Upper lobe of left lung (tissue), 4 donors: ENCODE data around the gene HOXC6.

Source experiments
- CTCF ChIP-seq, 6 experiments: fragments of 450-650 bp in 4 of 6; fragments of 200-600 bp in 2 of 6; sonication (generic) in 2 of 6; IDR thresholded peaks; one replicate each; pipeline ENCODE4 v1.5.1; 2016 to 2019; ENCODE audit warnings: antibody characterized with exemption in 6 of 6
- EP300 ChIP-seq, 4 donors: sonication (generic); formaldehyde crosslinking; IDR thresholded peaks; one replicate each; pipeline ENCODE4 v1.5.1; 2017; ENCODE audit warnings: antibody characterized with exemption in 4 of 4, control low read depth in 2 of 4
- POLR2A ChIP-seq, 4 donors: fragments of 450-650 bp; IDR thresholded peaks; one replicate each; pipeline ENCODE4 v1.5.1; 2016 to 2017; ENCODE audit warnings: antibody characterized with exemption in 4 of 4, mild to moderate bottlenecking in 2 of 4
- POLR2AphosphoS5 ChIP-seq, 2 donors: sonication (generic); formaldehyde crosslinking; IDR thresholded peaks; one replicate each; pipeline ENCODE4 v1.5.1; 2017; ENCODE audit warnings: antibody characterized with exemption in 2 of 2

- TF ChIP-seq CTCF (IDR thresholded peaks at IDR 0.05), result no peak
- no peak for TF ChIP-seq POLR2AphosphoS5 (IDR thresholded peaks at IDR 0.05)
- TF ChIP-seq EP300 (IDR thresholded peaks at IDR 0.05), result no peak
- no peak for TF ChIP-seq POLR2A (IDR thresholded peaks at IDR 0.05)
These were observed 25.8 kb downstream of the HOXC6 start, which contains the start of gene HOXC4 for GRCh38 chr12:54053751-54054741.
